GM10266 (cell line): ENCODE results near the gene EIF4E1B.

Experiments
- DNase-seq: peaks from one replicate; pipeline ENCODE4 v3.0.0; 2012; ENCODE audit errors: extremely low spot score
- TF ChIP-seq, protein P1 (sequence below): IDR thresholded peaks from 2 replicates; pipeline ENCODE4 v1.5.1; 2012; ENCODE audit warnings: mild to moderate bottlenecking, low read depth; ENCODE audit not compliant: control insufficient read depth, insufficient read depth; ENCODE audit errors: missing control alignments

Gene EIF4E1B

DNA sequence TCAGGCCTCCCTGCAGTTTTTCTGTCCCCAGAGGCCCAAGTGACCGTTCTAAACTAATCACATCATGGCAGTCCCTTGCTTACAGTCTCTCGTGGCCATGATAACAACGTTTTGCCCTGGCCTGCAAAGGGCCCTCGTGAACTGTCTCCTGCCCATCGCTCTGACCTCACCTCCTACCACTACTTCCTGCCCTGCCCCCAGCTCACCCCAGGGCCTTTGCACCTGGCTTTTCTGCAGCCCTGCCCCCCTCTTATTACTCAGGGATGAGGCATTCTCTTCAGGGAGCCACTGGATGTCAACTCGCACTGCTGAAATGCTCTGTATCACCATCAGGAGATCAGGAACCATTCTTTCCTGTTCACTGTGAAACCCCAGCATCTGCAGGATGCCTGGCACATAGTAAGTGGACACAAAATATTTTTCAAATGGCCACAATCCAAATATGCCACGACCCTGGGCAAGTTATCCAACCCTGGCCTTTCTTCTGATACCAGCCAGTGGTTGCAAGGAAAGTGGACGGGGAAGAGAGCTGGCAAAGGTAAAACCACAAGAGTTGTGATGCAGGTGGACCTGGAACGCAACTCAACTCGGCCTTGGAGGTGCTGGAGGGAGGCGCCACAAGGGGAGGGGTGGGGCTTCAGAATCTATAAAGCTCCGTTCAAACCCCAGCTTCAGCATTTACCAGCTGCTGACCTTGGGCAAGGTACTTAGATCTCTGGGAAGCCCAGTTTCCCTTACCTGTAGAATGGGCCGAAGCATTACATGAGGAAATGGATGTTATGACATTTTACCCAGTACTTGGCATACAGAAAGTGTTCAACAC, 1.9 kb upstream of the EIF4E1B start:
- no peak for DNase-seq
- TF ChIP-seq, protein P1, sequence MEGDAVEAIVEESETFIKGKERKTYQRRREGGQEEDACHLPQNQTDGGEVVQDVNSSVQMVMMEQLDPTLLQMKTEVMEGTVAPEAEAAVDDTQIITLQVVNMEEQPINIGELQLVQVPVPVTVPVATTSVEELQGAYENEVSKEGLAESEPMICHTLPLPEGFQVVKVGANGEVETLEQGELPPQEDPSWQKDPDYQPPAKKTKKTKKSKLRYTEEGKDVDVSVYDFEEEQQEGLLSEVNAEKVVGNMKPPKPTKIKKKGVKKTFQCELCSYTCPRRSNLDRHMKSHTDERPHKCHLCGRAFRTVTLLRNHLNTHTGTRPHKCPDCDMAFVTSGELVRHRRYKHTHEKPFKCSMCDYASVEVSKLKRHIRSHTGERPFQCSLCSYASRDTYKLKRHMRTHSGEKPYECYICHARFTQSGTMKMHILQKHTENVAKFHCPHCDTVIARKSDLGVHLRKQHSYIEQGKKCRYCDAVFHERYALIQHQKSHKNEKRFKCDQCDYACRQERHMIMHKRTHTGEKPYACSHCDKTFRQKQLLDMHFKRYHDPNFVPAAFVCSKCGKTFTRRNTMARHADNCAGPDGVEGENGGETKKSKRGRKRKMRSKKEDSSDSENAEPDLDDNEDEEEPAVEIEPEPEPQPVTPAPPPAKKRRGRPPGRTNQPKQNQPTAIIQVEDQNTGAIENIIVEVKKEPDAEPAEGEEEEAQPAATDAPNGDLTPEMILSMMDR, result no peak

DNA sequence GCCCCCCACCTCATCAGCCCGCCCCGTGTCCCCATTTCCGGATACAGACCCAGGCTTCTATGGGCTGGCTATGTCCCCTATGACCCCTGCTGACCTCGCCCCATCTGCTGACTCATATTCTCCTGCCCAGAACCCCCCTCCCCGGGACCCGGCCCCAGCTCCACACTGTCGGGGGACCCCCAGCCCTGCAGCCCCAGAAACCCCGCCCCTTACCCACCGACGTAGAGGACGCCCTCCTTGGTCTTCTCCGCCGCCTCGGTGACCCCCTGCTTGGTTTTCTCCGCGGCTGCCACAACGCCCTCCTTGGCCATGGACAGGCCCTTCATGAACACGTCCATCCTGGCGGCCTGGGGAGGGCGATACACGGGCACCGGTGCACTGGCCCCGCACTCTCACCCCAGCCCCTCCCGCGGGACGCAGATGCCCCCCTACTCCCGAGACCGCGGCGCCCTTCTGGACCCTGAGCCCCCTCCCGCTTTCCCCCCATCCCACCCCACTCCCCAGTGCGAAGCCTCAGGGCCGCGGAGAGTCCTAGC, 1.1 kb upstream of the EIF4E1B start:
- TF ChIP-seq, protein P1, result no peak
- no peak for DNase-seq

DNA sequence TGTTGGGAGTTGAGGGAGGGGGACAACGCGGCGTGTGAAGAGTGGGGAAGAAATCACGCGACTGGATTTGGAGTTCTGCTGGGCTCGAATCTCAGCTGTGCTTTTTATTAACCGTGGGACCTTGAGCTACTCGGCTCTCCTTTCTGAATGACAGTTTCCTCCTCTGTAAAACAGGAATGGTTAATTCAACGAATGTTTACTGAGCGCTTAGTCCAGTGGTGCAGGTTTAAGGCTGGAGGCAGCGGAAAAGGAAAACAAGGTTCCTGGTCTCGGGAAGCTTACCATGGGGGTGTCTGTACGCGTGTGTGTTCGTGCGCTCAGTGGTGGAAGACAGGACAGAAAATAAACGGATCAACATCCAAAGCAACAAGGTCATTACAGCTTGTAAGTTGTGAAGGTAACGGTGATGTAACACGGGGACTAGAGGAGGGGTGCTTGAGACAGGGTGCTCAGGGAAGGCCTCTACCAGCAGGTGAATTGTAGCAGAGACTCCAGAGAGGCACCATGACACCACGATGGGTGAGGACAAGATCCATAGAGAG, 277 bp downstream of the EIF4E1B start:
- TF ChIP-seq, protein P1, result no peak
- DNase-seq, result no peak

DNA sequence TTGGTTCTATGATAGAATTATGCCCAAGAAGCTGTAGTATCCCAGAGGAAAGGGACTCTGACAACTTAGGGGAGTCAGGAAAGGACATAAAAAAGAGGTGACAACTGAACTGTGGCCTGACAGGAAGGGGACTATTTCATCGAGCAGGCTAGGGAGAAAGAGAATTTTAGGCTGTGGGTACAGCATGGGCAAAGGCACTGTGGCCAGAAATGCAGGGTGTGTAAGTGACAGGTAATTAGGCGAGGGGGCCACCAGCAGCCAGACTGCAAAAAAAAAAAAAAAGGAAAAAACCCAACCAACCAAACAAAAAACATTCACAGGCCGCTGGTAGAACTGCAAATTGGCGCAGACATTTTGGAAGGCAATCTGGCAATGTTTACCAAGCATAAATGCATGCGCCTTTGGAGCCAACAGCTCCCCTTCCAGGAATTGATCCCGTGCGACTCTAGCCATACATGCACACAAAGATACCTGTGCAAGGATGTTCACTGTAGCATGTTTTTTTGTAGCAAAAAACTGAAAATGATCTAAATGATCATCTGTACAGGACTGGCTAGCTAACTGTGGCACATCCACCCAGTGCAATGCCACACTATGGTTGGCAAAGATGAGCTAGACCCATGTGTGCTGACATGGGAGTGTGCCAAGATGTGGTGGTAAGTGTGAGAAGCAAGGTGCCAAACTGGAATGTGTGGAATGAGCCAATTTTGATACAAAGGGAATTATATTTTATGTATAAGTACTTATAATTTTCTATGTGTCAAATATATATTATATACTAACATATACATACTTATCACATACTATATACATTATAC, 1.1 kb downstream of the EIF4E1B start:
- DNase-seq, result no peak

DNA sequence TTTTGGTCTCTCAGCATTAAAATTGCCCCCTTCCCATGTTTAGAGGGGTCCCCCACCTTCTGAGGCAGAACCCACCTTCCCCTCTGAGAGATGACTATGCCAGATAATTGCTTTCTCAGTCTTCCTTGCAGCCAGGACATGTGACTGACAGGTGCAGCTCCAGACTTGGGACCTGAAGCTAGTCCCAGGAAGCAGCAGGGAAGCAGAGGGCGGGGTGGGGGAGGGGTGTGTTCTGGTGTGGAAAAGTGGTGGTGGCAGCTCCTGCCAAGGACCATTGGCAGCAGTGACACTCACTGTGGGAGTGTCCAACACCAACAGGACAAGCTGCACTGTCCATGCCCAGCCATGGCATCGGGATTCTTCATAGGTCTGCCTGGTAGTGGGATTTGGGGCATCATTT, 2.3 kb downstream of the EIF4E1B start:
- TF ChIP-seq, protein P1, result no peak
- no peak for DNase-seq

More for the DNA sequence above, 1.1 kb downstream of the EIF4E1B start:
- TF ChIP-seq, protein P1, result no peak

DNA sequence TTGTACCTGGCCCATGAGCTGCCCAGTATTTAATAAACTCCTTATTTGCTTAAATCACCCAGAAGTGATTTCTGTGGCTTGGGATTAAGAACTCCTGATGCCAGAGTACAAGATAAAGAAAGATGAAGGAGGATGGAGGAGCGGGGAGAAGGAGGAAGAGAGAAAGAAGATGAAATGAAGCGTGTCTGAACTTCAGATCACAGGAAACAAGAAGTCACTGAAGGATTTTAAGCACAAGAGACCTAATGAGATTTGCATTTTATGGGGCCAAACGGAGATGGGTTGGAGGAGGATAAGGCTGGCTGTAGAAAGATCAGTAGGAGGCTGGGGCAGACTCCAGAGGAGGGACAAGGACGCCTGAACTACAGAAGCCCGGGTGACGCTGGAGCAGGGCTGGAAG, 3.1 kb downstream of the EIF4E1B start:
- TF ChIP-seq, protein P1, result no peak
- DNase-seq, result no peak
